ENCODE data around the gene ARRB1. TPM values are rescaled to one million over a fixed set of nuclear protein-coding genes. Genes with fewer than 3 reads are reported as not detected.
A peak's percentile ranks its signal among the peaks of the same experiment; 100 is the strongest.

ARRB1 gene
- total and polyA plus RNA-seq, 2 of the 13 experiments (the other 11 are each of a cell fraction or from before 2014, with no cell fraction given): 22.5 to 35.7 TPM

DNA sequence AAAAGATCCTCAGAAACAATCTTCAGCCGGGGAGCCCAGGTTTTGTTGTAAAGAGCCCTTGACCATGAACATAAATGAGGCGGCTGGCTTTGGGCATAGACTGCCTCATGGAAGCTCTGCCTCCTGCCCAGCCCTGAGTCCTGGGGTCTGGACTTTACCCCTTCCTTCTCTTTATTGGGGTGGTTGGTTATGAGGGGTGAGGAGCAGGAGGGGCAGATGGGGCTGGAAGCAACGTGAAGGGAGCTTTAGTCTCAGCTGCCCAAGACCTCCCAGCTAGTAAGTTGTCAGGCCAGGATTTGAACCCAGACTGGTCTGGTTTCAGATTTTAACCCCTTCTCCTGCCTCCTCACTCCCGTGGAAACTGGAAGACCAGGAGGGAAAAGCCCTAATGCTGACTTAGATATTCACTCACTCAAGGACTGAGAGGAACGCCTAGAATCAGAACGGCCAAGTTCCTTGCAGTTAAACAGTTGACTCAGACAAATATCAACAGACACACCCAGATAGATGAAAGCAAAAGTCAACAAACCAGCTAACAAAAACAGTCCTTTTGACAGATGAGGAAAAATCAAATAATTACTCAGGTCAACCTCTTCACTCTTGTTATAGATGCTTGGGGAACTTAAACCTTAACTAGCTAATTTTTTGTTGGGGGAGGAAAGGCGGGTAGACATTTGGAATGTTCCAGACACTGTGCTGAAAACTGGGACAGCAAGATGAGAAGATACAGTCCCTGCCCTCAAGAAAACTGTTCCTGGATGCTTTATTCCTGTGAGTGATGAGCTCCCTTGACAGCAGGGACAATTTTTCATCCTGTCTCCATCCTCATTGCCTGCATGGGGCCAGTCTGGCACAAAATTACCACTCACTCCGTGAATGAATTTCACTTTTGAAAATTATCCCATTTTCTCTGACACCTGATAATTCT lies 20.8 kb upstream of the ARRB1 start (continued):
- TF ChIP-seq, protein P1, sequence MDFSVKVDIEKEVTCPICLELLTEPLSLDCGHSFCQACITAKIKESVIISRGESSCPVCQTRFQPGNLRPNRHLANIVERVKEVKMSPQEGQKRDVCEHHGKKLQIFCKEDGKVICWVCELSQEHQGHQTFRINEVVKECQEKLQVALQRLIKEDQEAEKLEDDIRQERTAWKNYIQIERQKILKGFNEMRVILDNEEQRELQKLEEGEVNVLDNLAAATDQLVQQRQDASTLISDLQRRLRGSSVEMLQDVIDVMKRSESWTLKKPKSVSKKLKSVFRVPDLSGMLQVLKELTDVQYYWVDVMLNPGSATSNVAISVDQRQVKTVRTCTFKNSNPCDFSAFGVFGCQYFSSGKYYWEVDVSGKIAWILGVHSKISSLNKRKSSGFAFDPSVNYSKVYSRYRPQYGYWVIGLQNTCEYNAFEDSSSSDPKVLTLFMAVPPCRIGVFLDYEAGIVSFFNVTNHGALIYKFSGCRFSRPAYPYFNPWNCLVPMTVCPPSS (IDR thresholded peaks at IDR 0.05): no peak
- TF ChIP-seq MTF1 (CRISPR knock-in tag; IDR thresholded peaks at IDR 0.05) (no peak), ZNF235 (CRISPR knock-in tag; IDR thresholded peaks at IDR 0.05; ENCODE audit: borderline replicate concordance) (no peak), KDM4B (CRISPR knock-in tag; IDR thresholded peaks at IDR 0.05) (no peak), ZNF296 (CRISPR knock-in tag; conservative IDR thresholded peaks at IDR 0.05) (no peak), ZNF781 (CRISPR knock-in tag; IDR thresholded peaks at IDR 0.05; ENCODE audit: borderline replicate concordance, not compliant biosample characterization) (peak; percentile 23), MIER3 (CRISPR knock-in tag; IDR thresholded peaks at IDR 0.05; ENCODE audit: borderline replicate concordance) (peak; percentile 80; the same call in 1 of the 2 replicates), ZFX (CRISPR knock-in tag; IDR thresholded peaks at IDR 0.05; ENCODE audit: low read depth) (no peak), JARID2 (CRISPR knock-in tag; IDR thresholded peaks at IDR 0.05; ENCODE audit: insufficient replicate concordance) (no peak), ZNF577 (CRISPR knock-in tag; IDR thresholded peaks at IDR 0.05; ENCODE audit: borderline replicate concordance, low read depth) (no peak), ZNF713 (CRISPR knock-in tag; IDR thresholded peaks at IDR 0.05) (no peak), ZNF30 (CRISPR knock-in tag; IDR thresholded peaks at IDR 0.05) (no peak), ZNF446 (CRISPR knock-in tag; IDR thresholded peaks at IDR 0.05) (no peak), ZNF121 (CRISPR knock-in tag; IDR thresholded peaks at IDR 0.05) (no peak), MAFF (IDR thresholded peaks at IDR 0.05; ENCODE audit: low read depth, low read length) (0 out of 2 replicates have a peak, but pooled peaks have one; percentile 42), HMG20A (CRISPR knock-in tag; IDR thresholded peaks at IDR 0.05; ENCODE audit: borderline replicate concordance) (peak; percentile 92; the same call in 1 of the 2 replicates)
- TF ChIP-seq, protein P2, sequence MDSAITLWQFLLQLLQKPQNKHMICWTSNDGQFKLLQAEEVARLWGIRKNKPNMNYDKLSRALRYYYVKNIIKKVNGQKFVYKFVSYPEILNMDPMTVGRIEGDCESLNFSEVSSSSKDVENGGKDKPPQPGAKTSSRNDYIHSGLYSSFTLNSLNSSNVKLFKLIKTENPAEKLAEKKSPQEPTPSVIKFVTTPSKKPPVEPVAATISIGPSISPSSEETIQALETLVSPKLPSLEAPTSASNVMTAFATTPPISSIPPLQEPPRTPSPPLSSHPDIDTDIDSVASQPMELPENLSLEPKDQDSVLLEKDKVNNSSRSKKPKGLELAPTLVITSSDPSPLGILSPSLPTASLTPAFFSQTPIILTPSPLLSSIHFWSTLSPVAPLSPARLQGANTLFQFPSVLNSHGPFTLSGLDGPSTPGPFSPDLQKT (CRISPR knock-in tag; IDR thresholded peaks at IDR 0.05; ENCODE audit: borderline replicate concordance): no peak
- TF ChIP-seq, protein P3, sequence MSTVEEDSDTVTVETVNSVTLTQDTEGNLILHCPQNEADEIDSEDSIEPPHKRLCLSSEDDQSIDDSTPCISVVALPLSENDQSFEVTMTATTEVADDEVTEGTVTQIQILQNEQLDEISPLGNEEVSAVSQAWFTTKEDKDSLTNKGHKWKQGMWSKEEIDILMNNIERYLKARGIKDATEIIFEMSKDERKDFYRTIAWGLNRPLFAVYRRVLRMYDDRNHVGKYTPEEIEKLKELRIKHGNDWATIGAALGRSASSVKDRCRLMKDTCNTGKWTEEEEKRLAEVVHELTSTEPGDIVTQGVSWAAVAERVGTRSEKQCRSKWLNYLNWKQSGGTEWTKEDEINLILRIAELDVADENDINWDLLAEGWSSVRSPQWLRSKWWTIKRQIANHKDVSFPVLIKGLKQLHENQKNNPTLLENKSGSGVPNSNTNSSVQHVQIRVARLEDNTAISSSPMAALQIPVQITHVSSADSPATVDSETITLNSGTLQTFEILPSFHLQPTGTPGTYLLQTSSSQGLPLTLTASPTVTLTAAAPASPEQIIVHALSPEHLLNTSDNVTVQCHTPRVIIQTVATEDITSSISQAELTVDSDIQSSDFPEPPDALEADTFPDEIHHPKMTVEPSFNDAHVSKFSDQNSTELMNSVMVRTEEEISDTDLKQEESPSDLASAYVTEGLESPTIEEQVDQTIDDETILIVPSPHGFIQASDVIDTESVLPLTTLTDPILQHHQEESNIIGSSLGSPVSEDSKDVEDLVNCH (CRISPR knock-in tag; IDR thresholded peaks at IDR 0.05): no peak
- TF ChIP-seq, protein P4, sequence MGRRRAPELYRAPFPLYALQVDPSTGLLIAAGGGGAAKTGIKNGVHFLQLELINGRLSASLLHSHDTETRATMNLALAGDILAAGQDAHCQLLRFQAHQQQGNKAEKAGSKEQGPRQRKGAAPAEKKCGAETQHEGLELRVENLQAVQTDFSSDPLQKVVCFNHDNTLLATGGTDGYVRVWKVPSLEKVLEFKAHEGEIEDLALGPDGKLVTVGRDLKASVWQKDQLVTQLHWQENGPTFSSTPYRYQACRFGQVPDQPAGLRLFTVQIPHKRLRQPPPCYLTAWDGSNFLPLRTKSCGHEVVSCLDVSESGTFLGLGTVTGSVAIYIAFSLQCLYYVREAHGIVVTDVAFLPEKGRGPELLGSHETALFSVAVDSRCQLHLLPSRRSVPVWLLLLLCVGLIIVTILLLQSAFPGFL (CRISPR knock-in tag; IDR thresholded peaks at IDR 0.05): no peak
- TF ChIP-seq, protein P5, sequence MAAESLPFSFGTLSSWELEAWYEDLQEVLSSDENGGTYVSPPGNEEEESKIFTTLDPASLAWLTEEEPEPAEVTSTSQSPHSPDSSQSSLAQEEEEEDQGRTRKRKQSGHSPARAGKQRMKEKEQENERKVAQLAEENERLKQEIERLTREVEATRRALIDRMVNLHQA (CRISPR knock-in tag; IDR thresholded peaks at IDR 0.05): no peak
- TF ChIP-seq, protein P6, sequence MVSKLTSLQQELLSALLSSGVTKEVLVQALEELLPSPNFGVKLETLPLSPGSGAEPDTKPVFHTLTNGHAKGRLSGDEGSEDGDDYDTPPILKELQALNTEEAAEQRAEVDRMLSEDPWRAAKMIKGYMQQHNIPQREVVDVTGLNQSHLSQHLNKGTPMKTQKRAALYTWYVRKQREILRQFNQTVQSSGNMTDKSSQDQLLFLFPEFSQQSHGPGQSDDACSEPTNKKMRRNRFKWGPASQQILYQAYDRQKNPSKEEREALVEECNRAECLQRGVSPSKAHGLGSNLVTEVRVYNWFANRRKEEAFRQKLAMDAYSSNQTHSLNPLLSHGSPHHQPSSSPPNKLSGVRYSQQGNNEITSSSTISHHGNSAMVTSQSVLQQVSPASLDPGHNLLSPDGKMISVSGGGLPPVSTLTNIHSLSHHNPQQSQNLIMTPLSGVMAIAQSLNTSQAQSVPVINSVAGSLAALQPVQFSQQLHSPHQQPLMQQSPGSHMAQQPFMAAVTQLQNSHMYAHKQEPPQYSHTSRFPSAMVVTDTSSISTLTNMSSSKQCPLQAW (CRISPR knock-in tag; IDR thresholded peaks at IDR 0.05): no peak
